Muscle layer of colon (tissue), 2 donors: ENCODE results near the gene COG4.
"Not testable (repeated sequence)": the region's sequence is repeated elsewhere in the genome, so short reads cannot be mapped to it uniquely, and the experiment has no call there.

Experiments
- H3K27ac ChIP-seq: one replicate; pipeline ENCODE4 v1.7.0; 2013; ENCODE audit warnings: low read depth, mild to moderate bottlenecking, low read length, moderate library complexity
- H3K27me3 ChIP-seq, 2 donors: one replicate each; pipeline ENCODE4 v1.7.0; 2013; ENCODE audit warnings: low read length in 2 of 2, mild to moderate bottlenecking in 2 of 2; ENCODE audit not compliant: insufficient read depth in 2 of 2, control insufficient read depth in 1 of 2
- H3K36me3 ChIP-seq: one replicate; pipeline ENCODE4 v1.7.0; 2013; ENCODE audit warnings: mild to moderate bottlenecking, low read length; ENCODE audit not compliant: insufficient read depth
- H3K4me1 ChIP-seq: one replicate; pipeline ENCODE4 v1.7.0; 2013; ENCODE audit warnings: mild to moderate bottlenecking, low read length; ENCODE audit not compliant: insufficient read depth
- H3K4me3 ChIP-seq, 2 donors: one replicate each; pipeline ENCODE4 v1.7.0; 2013; ENCODE audit warnings: low read length in 2 of 2, low read depth in 1 of 2, mild to moderate bottlenecking in 1 of 2, moderate library complexity in 1 of 2
- H3K9ac ChIP-seq: one replicate; pipeline ENCODE4 v1.7.0; 2013; ENCODE audit warnings: low read length
- H3K9me3 ChIP-seq: one replicate; pipeline ENCODE4 v1.7.0; 2013; ENCODE audit warnings: mild to moderate bottlenecking, low read length
- donor health status: abdominal sarcoma.
- donor health status: Adenocarcinoma of cecum.

Gene COG4

DNA sequence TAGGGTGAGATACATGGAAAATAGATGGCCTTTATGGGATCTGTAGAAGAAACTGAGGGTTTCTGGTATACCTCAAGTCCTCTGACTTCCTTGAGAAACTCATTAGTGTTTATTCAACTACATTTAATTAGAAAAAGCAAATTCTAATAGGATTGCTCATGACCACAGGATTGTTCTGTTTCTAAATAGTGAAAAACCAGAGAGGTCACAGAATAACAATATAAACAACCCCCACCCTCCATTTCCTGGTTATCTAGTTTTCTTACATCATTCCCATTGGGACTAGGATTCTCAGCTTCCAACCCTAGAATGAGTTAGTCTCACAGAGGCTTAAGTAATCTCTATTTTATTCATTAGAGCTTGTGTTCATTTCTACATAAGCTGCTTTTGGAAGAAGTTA lies 30.3 kb upstream of the COG4 start:
- H3K27ac ChIP-seq = no peak overlapping the region
- H3K27me3 ChIP-seq = no peaks in the 10 kb centered on the region

DNA sequence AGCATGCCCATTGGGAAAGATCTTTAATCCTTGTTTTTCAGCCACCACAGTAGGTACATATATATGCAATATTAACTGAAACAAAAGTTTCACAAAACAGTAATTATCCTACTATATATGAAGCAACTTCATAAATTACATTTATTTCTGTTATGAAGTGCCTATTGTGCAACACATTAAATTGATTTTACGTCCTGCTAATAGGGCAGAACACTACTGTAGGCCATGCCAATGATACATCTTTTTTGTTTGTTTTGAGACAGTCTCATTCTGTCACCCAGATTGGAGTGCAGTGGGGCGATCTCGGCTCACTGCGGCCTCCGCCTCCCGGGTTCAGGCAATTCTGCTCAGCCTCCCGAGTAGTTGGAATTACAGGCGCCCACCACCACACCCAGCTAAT lies 29.3 kb upstream of the COG4 start:
- no peak overlapping the region for H3K27ac ChIP-seq
- H3K4me1 ChIP-seq = no peaks in the 10 kb centered on the region
- no peaks in the 10 kb centered on the region for H3K27me3 ChIP-seq
- H3K36me3 ChIP-seq = peaks cover 92% of the 10 kb centered on the region
- no peak overlapping the region for H3K9ac ChIP-seq
- H3K9me3 ChIP-seq = no peaks in the 10 kb centered on the region
- H3K4me3 ChIP-seq = no peak overlapping the region

More for the DNA sequence above, 30.3 kb upstream of the COG4 start:
- H3K4me3 ChIP-seq = no peak overlapping the region
- H3K36me3 ChIP-seq = peaks cover 88% of the 10 kb centered on the region
- H3K4me1 ChIP-seq = no peaks in the 10 kb centered on the region
- H3K9ac ChIP-seq = no peak overlapping the region
- no peaks in the 10 kb centered on the region for H3K9me3 ChIP-seq

DNA sequence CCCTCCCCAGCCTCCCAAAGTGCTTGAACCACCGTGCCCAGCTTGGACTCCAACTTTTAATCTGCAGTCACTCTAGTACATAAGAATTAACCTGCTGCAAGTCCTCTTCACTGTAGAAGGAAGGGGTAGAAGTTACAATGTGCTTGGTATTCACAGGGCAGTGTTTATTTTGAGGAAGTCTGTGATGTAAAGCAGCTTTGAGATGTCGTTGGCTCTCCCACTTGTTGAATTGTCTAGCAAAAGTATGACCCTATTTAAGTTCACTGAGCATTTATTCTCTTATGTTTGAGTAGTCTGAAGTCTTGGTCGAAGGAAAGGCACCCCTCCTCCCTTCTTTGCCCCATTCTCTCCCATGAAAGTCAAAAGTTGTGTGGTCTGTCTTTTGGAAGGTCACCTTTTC lies 28.4 kb upstream of the COG4 start:
- Histone ChIP-seq H3K27me3 (no peaks in the 10 kb centered on the region), H3K27ac (no peak overlapping the region), H3K9me3 (no peaks in the 10 kb centered on the region), H3K36me3 (peaks cover 87% of the 10 kb centered on the region), H3K4me1 (no peaks in the 10 kb centered on the region), H3K9ac (no peak overlapping the region), H3K4me3 (no peak overlapping the region)

DNA sequence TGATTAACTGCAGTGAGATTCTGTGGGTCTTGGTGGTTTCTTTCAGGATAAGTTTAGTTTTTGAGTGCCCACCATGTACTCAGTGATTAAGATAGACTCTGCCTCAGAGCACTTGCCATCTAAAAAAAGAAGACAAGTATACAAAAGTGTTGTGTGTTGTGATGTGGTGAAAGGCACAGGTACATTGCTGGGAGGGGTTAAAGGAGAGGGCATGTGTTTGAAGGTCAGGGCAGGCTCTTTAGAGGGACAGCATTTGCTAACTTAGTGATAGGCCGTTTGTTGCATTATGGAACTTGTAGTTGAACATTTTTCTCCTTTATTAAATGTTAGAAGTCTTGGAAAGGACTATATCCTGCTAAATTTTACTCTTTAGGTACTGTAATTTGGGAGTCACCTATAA lies 26.7 kb upstream of the COG4 start:
- Histone ChIP-seq H3K4me3 (no peak overlapping the region), H3K4me1 (no peaks in the 10 kb centered on the region), H3K9me3 (no peaks in the 10 kb centered on the region), H3K36me3 (peaks cover 84% of the 10 kb centered on the region), H3K27ac (no peak overlapping the region), H3K27me3 (no peaks in the 10 kb centered on the region), H3K9ac (no peak overlapping the region)

DNA sequence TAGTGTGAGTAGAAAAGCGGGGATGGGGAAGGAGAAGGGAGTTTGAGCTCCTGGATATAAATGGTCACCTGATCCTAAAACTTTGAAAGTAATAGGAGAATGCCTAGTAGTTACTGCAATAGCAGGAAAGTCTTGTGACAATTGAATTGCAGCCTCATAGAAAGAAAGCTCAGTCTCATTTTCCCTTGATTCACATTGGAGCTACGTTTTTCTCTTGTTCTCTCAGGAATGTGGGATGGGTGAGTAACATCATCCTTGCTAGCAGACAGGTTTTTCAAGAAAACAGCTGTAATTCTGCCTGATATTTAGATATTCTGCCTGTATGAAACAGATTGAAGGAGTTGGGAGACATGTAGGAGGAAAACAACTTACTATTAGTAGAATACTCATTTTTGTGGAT lies 25.6 kb upstream of the COG4 start:
- peaks cover 83% of the 10 kb centered on the region for H3K36me3 ChIP-seq
- H3K27ac ChIP-seq = no peak overlapping the region
- no peak overlapping the region for H3K4me3 ChIP-seq
- H3K27me3 ChIP-seq = no peaks in the 10 kb centered on the region
- no peak overlapping the region for H3K9ac ChIP-seq
- H3K4me1 ChIP-seq = no peaks in the 10 kb centered on the region
- H3K9me3 ChIP-seq = no peaks in the 10 kb centered on the region

DNA sequence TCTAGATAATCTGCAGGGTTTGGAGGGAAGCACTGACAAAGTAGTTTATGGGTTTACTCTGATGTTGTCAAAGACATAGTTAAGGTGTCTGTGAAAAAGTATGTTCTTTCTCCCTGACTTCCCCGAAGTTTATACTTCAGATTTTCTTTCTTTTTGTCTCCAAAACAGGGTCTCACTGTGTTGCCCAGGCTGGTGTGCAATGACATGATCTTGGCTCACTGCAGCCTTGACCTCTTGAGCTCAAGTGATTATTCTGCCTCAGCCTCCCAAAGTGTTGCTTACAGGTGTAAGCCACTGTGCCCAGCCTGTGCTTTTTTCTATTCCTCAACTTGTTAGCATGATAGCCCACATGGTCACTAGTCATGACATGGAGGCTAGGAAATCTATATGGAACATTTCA lies 21.2 kb upstream of the COG4 start:
- Histone ChIP-seq H3K9ac (no peak overlapping the region), H3K4me1 (no peaks in the 10 kb centered on the region), H3K27me3 (no peaks in the 10 kb centered on the region), H3K27ac (no peak overlapping the region), H3K9me3 (no peaks in the 10 kb centered on the region), H3K36me3 (peaks cover 74% of the 10 kb centered on the region), H3K4me3 (no peak overlapping the region)

DNA sequence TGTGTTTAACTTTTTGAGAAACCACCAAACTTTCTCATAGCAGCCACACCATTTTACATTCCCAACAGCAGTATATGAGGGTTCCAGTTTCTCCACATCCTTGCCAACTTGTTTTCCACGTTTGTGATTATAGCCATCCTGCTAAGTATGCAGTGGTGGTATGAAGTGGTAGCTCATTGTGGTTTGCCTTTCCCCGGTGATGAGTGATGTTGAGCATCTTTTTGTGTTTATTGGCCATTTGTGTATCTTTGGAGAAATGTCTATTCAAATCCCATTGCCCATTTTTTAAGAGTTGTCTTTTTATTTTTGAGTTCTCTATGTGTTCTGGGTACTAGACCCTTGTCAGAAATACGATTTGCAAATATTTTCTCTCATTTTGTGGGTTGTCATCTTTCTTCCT lies 17.6 kb upstream of the COG4 start:
- H3K4me3 ChIP-seq = no peak overlapping the region
- H3K27ac ChIP-seq = no peak overlapping the region
- no peaks in the 10 kb centered on the region for H3K9me3 ChIP-seq
- H3K36me3 ChIP-seq = peaks cover 75% of the 10 kb centered on the region
- no peaks in the 10 kb centered on the region for H3K27me3 ChIP-seq
- no peak overlapping the region for H3K9ac ChIP-seq
- no peaks in the 10 kb centered on the region for H3K4me1 ChIP-seq

DNA sequence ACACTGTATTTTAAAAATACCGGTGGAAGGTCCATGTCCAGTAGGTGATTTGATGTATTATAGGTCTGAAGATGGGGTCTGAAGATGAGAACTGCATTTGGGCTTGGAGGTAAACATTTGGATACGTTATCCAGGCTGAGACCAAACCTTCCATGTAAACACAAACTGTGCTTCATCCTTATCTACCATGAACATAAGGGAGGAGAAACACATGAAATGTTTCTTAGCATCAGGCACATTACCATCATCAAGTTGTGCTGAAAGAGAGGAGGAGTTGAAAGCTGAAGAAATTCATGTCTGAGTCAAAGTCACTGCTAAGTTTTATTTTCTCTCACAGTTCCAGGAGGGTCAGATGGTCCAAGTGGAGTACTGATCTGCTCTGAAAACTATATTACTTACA lies 11.6 kb upstream of the COG4 start:
- Histone ChIP-seq H3K27ac (no peak overlapping the region), H3K36me3 (peaks cover 83% of the 10 kb centered on the region), H3K4me1 (no peaks in the 10 kb centered on the region), H3K9me3 (no peaks in the 10 kb centered on the region), H3K27me3 (no peaks in the 10 kb centered on the region), H3K4me3 (no peak overlapping the region), H3K9ac (no peak overlapping the region)

DNA sequence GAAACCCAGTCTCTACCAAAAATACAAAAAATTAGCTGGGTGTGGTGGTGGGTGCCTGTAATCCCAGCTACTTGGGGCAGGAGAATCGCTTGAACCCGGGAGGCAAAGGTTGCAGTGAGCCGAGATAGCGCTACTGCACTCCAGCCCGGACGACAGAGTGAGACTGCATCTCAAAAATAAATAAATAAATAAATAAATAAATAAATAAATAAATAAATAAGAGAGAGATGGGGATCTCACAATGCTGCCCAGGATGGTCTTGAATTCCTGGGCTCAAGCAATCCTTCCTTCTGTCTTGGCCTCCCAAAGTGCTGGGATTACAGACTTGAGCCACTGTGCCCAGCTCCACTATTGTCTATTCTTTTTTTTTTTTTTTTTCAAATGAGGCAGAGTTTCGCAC lies 6.6 kb upstream of the COG4 start:
- not testable (repeated sequence) for H3K9me3 ChIP-seq, H3K4me3 ChIP-seq, H3K9ac ChIP-seq, H3K27me3 ChIP-seq, H3K27ac ChIP-seq
- H3K36me3 ChIP-seq = peaks cover 76% of the 10 kb centered on the region
- peaks cover 17% of the 10 kb centered on the region for H3K4me1 ChIP-seq

DNA sequence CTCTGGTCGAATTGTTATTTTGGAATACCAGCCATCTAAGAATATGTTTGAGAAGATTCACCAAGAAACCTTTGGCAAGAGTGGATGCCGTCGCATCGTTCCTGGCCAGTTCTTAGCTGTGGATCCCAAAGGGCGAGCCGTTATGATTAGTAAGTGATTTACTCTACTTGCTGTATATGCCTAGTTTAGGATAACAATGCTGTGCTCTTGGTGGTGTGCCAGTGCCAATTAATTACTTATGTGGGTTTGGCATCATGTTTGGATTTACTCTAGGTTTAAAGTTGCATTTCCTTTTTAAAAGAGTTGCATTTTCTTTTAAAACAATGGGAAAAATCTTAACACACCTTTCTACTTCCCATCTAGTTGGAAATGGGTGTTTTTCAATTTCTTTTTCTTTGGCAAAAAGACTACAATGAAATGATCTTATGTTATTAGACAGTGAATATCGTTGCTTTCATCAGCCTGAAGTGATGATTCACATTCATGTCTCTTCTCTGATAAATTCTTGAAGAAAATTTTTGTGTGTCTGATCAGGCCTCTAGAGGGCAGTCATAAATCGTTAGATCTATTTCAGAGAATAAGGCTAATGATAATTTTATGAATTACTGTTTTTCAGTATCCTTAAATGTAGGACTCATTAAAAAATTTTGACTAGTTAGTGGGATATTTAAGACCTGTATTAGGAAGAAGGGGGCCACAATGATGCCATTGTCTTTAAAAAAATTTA lies 5.9 kb upstream of the COG4 start:
- H3K36me3 ChIP-seq = peaks cover 71% of the 10 kb centered on the region
- no peak overlapping the region for H3K4me3 ChIP-seq
- no peaks in the 10 kb centered on the region for H3K27me3 ChIP-seq
- peaks cover 19% of the 10 kb centered on the region for H3K4me1 ChIP-seq
- no peak overlapping the region for H3K27ac ChIP-seq
- H3K9me3 ChIP-seq = no peaks in the 10 kb centered on the region
- no peak overlapping the region for H3K9ac ChIP-seq

DNA sequence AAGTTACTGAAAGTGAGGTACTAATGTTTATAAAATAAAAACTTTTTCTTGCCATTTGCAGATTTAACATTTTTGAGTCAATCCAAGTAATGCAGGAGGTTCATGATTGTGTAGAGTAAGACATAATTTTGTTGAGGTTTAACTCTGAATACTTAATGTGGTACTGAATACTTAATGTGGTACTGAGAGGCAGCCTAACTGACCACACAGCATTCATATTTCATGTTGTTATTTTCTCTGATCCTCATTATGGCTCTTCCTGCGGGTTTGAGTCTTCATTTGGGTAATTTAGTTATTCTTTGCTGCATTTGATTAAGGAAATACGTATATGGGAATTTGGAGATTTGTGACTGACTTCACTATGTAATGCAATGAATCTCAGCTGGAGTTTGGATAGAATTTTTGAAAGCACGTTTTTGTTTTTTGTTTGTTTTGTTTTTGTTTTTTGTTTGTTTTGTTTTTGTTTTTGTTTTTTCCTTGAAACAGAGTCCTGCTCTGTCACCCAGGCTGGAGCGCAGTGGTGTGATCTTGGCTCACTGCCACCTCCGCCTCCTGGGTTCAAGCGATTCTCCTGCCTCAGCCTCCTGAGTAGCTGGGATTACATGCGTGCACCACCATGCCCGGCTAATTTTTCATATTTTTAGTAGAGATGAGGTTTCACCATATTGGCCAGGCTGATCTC lies 4.1 kb upstream of the COG4 start:
- Histone ChIP-seq H3K9ac (no peak overlapping the region), H3K27me3 (no peaks in the 10 kb centered on the region), H3K9me3 (no peaks in the 10 kb centered on the region), H3K4me1 (peaks cover 25% of the 10 kb centered on the region), H3K36me3 (peaks cover 54% of the 10 kb centered on the region), H3K27ac (no peak overlapping the region), H3K4me3 (no peak overlapping the region)

DNA sequence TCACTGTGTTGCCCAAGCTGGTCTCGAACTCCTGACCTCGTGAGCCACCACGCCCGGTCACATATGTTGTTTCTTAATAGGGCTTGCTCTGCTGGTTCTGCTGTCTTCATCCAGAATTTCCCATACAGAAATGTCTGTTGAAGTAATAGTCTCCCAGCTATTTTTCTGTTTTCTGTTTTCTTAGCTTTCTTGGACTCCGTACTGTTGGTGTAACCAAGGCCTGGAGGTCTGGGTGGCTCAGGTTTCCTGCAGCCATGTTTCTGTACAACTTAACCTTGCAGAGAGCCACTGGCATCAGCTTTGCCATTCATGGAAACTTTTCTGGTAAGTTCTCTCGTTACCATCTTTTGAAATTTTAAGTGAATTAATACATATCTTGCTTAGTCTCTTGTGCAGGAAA lies 3.0 kb upstream of the COG4 start:
- Histone ChIP-seq H3K27me3 (no peaks in the 10 kb centered on the region), H3K4me1 (peaks cover 27% of the 10 kb centered on the region), H3K9ac (no peak overlapping the region), H3K36me3 (peaks cover 44% of the 10 kb centered on the region), H3K4me3 (no peak overlapping the region), H3K27ac (no peak overlapping the region), H3K9me3 (no peaks in the 10 kb centered on the region)
